G401 (cell line): ENCODE results near the gene MRPL47. TPM values are rescaled to one million over a fixed set of nuclear protein-coding genes. Genes with fewer than 3 reads are reported as not detected.

Experiments used
- DNase-seq: peaks from one replicate; pipeline ENCODE4 v3.0.0-alpha.2; 2015; ENCODE audit warnings: low spot score
- in situ Hi-C: cut with HindIII; loops from 2 replicates; pipeline ENCODE4 v1.10.0; 2016; ENCODE audit warnings: low sequenced_read_pairs, mixed read lengths
- total RNA-seq: library from RNA; depleted of rRNA; stranded (reverse); fragments of >200 nt; shearing (Covaris generic); gene quantifications from 2 replicates; pipeline ENCODE4 v1.2.3, GENCODE V29; 2014

Gene MRPL47
- total RNA-seq, 1 experiment from 2014 or later = 115 TPM

- in situ Hi-C loops = no loop called here
- no peak for DNase-seq
Measured at GRCh38 chr3:179603321-179603720, 1.1 kb downstream of the MRPL47 start.

GRCh38 chr3:179599531-179599930, 4.9 kb downstream of the MRPL47 start:
- DNase-seq = no peak
- in situ Hi-C loops = no loop called here

- in situ Hi-C loops = no loop called here
- no peak for DNase-seq
Measured at GRCh38 chr3:179591313-179591712, 13.1 kb downstream of the MRPL47 start.

- DNase-seq = no peak
- in situ Hi-C loops = no loop called here
Measured at GRCh38 chr3:179590669-179591068, 13.8 kb downstream of the MRPL47 start.

- no peak for DNase-seq
- in situ Hi-C loops = no loop called here
Measured at GRCh38 chr3:179589143-179589542, 15.3 kb downstream of the MRPL47 start.

GRCh38 chr3:179580992-179581391, 23.4 kb downstream of the MRPL47 start:
- DNase-seq = no peak
- in situ Hi-C loops = no loop called here

GRCh38 chr3:179565496-179565895, 38.9 kb downstream of the MRPL47 start:
- in situ Hi-C loops = no loop called here
- DNase-seq = no peak

GRCh38 chr3:179563271-179563783, 41.1 kb downstream of the MRPL47 start:
- in situ Hi-C loops = no loop called here
- peak; percentile 57 for DNase-seq

GRCh38 chr3:179562591-179563270, 41.7 kb downstream of the MRPL47 start, which contains the start of gene ACTL6A:
Gene ACTL6A (plus strand): TSS chr3:179562926. CDS start chr3:179563093, 167 bp downstream.
- in situ Hi-C loops = no loop called here
- peak; percentile 99 for DNase-seq

- no peak for DNase-seq
- in situ Hi-C loops = no loop called here
Measured at GRCh38 chr3:179560791-179561190, 43.6 kb downstream of the MRPL47 start.

GRCh38 chr3:179558742-179559364, 45.6 kb downstream of the MRPL47 start:
- in situ Hi-C loops = no loop called here
- peak; percentile 60 for DNase-seq

GRCh38 chr3:179551349-179552105, 52.9 kb downstream of the MRPL47 start:
- no peak for DNase-seq
- in situ Hi-C loops = no loop called here

- no peak for DNase-seq
Measured at GRCh38 chr3:179546814-179547241, 57.6 kb downstream of the MRPL47 start.

GRCh38 chr3:179544981-179545645, 59.3 kb downstream of the MRPL47 start:
- in situ Hi-C loops = no loop called here

More at GRCh38 chr3:179546814-179547241, 57.6 kb downstream of the MRPL47 start:
- in situ Hi-C loops = no loop called here

GRCh38 chr3:179542375-179542774, 62.1 kb downstream of the MRPL47 start:
- in situ Hi-C loops = no loop called here
- DNase-seq = no peak

More at GRCh38 chr3:179544981-179545645, 59.3 kb downstream of the MRPL47 start:
- DNase-seq = no peak

- in situ Hi-C loops = no loop called here
Measured at GRCh38 chr3:179541596-179541995, 62.8 kb downstream of the MRPL47 start.

GRCh38 chr3:179541094-179541493, 63.3 kb downstream of the MRPL47 start:
- in situ Hi-C loops = no loop called here
- DNase-seq = no peak

More at GRCh38 chr3:179541596-179541995, 62.8 kb downstream of the MRPL47 start:
- no peak for DNase-seq
